Stimulated activated CD8-positive, alpha-beta memory T cell treated with anti-CD3 and anti-CD28 coated beads, Interleukin-12 subunit alpha, Interleukin-12 subunit beta, amount 100 ng/mL, for 24 hours (primary cell): Measurements from ENCODE around the gene MYT1.
A peak's percentile ranks its signal among the peaks of the same experiment; 100 is the strongest.

Experiments used
- DNase-seq: peaks from one replicate; pipeline ENCODE4 v3.0.0-alpha.2; 2020; ENCODE audit errors: extremely low read depth

Gene MYT1

DNA sequence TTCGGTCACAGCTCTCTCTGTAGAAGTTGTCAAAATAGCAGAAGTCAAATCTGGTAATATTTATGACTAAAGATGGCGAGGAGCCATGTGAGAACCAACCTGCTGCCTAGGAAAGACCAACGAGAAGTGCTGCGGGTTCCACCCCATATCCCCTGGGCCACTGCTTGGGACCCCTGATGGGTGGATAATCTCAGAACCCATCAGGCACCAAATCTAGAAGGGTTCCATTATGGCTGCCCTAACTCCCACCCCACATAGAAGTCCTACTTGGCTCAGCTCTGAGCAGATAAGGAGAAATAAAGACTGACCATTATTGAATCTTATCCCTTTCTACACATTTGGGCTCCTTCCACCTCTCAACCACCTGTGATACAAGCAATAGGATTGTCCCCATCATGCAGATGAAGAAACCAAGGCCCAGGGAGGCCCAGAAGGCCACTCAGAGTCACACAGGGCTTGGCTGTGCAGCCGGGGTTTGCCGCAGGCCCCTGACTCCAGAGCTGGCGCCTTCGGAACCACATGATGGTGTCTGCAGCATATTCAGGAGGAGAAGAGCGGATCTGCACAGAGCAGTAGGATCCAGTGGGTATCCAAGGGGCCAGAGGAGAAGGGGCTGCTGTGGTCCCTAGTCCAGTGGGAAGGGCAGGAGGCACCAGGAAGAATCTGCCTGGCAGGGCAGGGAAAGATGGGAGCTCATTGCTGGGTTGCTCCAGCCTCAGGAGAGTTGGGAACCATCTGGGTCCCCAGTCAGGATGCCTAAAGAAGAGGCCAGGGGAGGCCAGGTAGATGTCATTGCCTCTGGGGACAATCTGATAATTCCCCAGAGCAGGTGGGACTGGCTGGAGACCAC is 81.7 kb downstream of the MYT1 start:
- no peak for DNase-seq

DNA sequence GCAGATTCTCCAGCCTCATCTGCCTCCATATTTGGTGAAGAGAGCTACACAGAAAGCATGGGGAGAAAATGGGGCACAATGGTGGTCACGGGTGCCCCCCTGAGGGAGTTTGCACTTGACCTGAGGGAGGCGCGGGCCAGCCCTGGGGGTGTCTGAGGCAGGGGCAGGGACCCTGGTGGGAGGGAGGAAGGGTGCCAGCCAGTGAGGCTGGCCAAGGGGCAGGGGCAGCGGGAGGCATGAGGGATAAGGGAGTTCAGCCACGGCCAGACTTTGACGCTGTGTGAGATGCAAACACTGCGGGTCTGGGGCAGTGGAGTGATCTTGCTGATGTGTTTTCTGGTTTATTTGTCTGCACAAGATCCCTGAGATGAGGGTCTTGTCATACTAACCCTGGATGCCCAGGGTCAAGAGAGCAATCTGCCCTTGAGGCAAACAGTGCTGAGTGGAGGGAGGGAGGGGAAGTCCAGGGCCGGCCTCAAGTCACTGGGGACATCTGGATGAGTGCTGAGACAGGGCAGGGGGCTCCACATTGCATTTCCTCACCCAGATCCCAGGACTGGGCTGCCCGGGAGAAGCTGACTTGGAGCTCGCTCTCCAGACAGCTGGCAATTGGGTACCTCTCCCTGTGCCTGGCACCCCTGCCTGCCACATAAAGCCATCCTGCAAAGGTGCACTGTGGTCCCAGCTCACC is 82.5 kb downstream of the MYT1 start:
- no peak for DNase-seq

- DNase-seq: no peak
These were observed 83.0 kb downstream of the MYT1 start for GRCh38 chr20:64247307-64247618.

DNA sequence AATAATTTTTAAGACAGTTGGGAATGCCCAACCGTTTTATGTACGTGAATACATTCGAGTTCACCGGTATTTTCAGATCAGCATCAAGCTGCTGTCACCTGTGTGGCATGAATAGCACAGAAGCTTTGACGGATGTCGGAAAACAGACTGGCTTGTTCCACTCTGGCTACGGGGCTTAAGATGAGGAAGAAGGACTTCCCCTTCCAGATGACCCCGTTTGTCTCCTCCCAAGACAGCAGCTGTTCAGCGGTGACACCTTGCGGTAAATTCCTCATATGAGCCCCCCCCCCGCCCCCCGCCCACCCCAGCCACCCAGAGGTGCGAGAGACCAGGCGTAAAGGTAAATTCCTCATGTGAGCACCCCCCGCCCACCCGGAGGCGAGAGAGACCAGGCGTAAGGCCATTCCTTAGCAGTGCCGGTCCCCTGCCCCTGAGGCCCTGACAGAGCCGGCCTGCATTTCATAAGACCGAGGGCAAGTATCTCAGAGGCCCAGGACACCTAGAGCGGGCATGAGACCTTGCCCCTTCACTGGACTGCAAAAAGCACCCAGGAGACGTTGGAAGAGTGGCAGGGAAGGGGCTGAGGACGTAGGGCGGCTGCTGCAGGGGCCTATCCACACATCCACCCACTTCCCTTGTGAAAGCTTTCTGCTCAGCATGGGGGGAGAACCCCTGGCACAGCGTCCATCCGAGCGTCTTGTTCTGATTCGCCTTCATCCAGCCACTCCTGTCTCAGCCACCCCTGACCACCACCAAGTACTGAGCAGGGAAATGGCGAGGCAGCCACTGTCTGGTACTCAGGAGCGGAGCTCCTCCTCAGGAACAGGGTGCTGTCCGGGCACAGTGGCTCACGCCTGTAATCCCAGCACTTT is 84.0 kb downstream of the MYT1 start:
- DNase-seq: no peak

DNA sequence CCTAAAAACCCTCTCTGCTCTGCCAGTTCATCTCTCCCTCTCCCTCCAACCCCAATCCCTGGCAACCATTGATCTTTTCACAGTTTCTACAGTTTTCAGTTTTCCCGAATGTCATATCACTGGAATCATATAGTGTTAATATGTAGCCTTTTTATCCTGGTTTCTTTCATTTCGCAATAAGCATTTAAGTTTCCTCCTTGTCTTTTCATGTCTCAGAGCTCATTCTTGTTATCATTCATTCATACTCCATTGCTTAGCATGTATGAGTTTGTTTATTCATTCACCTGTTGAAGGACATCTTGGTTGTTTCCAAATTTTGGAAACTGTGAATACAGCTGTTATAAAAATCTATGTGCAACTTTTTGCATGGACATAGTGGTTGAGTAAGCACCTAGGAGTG is 85.8 kb downstream of the MYT1 start:
- no peak for DNase-seq

DNA sequence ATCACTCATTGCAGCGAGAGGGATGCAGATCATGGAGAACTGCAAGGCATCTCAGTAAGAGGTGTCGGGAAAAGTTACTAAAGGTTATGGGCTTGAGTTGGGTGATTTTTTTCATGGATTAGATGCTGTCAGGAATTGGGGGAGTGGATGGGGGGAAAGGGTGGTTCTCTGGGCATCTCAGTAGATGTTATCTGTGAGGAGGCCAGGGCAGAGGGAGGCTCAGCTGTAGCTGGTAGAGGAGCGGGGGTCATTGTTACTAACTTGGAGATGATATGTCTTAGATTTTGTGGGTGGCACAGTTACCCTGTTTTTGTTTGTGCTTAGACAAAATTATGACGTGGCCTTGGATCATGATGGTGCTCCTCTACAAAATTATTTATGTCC is 88.7 kb downstream of the MYT1 start:
- DNase-seq: no peak

- DNase-seq: no peak
These were observed 89.2 kb downstream of the MYT1 start for GRCh38 chr20:64253443-64253842.

GRCh38 chr20:64254156-64254555 is 89.9 kb downstream of the MYT1 start:
- DNase-seq: no peak

DNA sequence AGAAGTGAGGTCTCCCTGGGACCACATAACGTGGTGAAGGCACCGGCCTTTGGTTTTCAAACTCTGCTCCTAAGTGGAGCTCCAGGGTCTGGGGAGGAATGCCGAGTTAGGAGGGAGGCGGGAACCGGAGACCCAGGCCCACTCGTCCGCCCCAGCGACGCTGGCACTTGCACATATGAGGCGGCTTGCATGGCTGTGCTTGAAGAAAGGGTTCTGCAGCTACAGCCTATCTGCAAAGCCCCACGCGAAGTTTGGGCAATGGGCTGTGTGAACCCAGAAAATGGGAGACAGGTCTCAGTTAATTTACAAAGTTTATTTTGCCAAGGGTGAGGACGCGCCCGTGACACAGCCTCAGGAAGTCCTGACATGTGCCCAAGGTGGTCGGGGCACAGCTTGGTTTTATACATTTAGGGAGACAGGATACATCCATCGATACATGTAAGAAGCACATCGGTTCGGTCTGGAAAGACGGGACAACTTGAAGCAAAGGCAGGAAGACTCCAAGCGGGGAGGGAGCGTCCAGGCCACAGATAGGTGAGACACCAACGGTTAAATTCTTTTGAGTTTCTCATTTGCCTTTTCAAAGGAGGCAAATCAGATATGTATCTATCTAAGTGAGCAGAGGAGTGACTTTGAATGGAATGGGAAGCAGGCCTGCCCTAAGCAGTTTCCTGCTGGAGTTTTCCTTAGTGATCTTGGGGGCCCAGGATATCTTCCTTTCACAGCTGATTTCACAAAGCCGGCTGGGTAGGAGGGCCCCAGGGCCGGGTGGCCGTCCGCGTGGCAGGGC is 90.5 kb downstream of the MYT1 start:
- no peak for DNase-seq

DNA sequence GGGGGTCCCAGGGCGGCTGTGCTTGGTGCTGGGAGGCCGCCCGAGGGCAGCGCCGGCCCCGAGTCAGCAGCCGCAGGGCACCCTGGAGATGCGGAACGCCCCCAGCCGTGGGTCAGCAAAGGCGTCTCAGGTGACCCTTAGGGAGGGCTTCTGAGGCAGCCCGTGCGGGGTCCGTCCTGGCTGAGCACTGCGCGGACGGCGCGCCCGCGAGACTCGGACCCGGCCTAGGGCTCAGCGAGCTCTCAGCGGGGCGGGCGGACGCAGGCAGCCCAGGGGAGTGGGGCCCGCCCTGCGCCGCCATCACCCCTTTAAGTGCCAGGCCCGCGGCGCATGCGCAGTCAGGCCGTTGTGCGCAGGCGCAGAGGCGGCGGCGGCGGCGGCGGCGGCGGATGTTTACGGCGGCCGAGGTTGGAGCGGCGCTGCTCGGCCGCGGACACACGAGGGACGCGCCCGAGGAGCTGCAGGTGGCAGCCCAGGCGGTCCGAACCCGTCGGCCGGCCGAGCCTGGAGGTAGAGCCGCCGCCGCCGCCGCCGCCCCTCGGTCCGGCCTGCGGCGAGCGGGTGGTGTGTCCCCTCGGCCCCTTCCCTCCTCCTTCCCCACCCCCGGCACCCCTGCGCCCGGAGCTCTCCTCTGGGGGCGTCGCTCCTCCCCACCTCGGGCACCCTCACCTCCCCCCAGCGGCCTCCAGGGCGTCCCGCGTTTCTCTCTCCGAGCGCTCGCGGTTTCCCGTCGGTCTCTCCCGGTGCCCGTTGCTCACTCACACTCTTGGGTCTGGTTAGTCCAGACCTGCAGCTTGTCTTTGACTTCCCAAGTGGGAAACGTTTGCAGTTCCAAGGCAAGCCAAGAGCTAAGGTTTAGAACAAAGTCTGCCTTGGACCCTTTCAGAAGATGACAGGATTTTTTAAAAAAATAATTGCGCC is 91.4 kb downstream of the MYT1 start, which contains the start of gene PCMTD2:
Gene PCMTD2 (plus strand): TSS at position 388 of the 921 bp plus-strand sequence. CDS start 4,218 bp downstream, outside the sequence.
- DNase-seq: peak; percentile 53

DNA sequence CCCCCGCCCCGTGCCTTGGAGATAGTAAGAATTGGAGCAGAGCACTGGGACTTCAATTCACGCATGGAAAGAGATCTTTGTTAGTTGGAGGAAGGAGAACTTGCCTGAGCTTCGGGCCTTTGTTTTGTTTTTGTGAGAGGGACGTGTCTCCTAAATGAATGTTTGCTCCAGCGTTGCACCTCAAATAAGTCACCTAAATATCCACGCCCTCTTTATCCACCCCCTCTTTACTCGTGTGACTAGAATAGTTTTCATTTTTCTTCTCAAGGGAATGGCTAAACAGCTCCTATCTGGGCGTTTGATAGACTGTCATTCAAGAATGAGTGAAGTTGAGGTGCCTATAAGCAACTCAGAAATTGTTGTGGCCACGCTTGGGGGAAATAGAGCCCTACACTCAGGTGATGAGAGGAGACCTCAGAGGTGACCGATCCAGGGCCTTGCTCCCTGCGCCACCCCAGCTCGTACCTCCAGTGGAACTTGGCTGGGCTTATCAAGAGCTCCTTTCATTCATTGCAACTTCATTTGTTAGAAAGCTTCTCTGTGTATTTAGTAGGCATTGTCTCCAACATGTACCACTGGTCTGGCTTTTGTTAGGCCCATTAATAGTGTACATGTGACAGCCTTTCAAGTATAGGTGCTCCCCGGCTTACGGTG is 92.2 kb downstream of the MYT1 start:
- DNase-seq: no peak

DNA sequence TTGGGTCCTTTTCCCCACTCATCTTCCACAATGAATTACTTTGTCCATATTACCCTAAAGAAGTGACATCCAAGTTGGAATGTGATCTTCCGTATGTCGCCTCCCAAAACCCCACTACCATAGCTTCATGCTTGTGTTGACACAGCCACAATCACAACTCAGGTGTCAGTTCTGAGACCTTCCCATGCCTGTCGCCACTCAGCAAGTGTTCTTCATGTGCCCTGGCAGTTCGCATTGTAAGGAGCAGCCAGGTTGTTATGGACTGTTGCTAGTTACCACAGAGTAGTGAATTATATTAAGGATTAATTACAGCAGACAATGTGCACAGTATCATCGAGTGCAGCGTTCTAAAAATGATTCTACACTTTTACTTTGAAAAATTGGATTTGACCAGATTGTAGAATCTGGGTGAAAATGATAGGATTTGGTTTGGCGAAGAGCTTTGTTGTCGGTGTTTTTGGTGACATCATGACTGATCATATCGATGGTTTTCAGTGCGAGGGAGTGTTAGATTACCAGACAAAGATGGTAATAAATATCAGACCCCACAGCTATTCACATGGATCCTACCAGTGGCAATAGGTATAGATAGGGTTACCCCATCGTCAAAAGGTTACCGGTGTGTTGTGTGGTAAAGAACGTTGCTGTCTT is 93.0 kb downstream of the MYT1 start:
- DNase-seq: no peak

GRCh38 chr20:64258071-64258823 is 94.0 kb downstream of the MYT1 start:
- DNase-seq: no peak

DNA sequence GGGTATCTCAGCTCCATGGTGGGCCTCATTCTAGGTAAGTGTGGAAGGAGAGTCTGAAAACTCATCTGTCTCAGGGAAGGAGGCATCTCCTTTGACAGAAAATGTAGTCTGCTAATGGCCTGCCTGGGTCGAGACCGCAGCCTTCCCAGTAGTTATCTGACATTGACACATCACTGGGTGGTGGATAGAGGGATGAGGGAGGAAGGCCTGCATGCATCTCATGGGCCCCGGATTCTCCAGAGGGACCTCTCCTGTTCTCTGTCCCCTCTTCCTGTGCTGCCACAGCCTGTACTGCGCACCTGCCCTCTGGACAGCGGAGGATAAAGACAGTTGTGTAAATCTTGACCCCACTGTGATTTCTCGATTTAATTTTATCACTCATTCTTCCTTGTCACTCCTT is 96.0 kb downstream of the MYT1 start:
- no peak for DNase-seq

- DNase-seq: no peak
These were observed 96.9 kb downstream of the MYT1 start for GRCh38 chr20:64261138-64261537.

DNA sequence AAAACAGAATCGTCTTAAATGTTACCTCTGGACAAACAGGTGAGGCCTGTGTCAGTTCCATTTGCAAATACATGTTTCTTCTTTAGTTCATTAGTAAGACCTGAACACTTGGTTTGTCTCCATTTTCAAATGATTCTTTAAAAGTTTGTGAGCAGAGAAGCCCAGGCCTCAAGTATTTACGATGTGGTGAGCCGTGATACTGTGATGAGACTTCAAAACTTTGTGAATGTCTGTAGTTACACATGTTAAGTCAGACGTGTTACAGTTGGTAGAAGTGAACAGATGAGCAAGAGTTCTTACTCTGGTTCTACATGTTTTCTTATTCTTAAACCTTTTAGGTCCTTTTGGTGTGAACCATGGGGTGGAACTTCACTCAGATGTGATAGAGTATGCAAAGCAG is 99.8 kb downstream of the MYT1 start:
- no peak for DNase-seq

GRCh38 chr20:64265201-64265600 is 100.9 kb downstream of the MYT1 start:
- no peak for DNase-seq

DNA sequence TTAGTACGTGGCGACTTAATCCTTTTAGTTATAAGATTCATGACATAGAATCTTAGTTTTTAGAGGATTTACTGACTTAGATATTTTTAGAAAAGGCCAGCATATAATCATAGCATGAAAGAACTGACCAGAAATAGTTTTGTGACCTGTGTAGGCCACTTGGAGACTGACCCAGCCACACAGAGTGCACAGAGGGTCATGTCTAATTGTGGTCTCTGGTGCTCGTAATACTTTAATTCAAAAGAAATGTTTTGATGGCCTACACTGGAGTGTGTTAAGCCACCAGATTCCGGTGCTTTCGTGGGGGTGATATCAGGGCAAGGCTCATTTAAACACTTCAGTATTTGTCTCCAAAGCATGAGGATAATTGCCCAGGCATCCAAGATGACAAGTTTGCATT is 102.7 kb downstream of the MYT1 start:
- no peak for DNase-seq

DNA sequence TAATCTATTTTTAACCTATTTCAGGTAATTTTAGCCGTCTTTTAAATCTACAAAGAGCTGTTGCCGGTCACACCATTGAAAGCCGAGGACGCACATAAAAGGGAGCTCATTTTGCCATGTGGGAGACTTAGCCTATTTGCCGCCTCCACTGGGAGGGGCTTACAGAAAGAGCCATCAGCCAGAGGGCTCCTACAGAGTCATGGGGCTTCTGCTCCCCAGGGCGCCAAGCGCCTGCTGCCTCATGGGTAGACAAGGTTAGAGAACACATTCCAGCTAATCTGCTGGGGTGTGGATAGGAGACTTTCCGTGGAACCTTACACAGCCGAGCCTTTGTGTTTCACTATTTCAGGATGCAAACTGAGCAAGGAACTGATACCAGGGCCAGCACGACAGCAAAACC is 103.9 kb downstream of the MYT1 start:
- DNase-seq: no peak
